ENCODE results near the gene GAK.

GAK gene

DNA sequence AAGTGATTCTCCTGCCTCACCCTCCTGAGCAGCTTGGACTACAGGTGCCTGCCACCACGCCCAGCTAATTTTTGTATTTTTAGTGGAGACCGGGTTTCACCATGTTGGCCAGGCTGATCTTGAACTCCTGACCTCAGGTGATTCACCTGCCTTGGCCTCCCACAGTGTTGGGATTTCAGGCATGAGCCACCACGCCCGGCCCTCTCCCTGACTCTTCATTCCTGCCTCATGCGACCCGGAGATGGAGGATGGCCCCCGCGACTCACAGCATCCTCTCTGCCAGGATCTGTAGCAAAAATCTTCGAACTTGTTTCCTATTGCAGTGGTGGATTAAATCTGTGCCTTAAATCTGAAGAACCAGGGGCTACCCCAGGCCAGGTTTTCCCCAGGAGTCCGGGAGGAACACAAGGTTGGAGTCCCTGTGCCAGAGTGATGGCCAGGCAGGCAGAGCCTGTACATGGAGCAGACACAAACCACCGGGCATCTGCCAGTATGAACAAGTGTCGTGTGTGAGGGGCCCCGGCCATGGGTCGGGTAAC lies 117.7 kb downstream of the GAK start:
- DNase-seq: no peak
- Histone ChIP-seq H4K20me1 (ENCODE audit: insufficient read depth, low read length) (no peaks in the 10 kb centered on the region), H3K4me3 (ENCODE audit: low read depth in 1 of 2, low read length in 2 of 2) (no peak overlapping the region), H3K9ac (ENCODE audit: low read depth, low read length) (no peak overlapping the region), H3K27ac (ENCODE audit: low read length) (no peak overlapping the region), H3K79me2 (ENCODE audit: insufficient read depth, low read length) (no peaks in the 10 kb centered on the region), H2AFZ (ENCODE audit: low read depth, low read length) (no peak overlapping the region), H3K4me2 (ENCODE audit: insufficient read depth, low read length) (no peak overlapping the region), H3K4me1 (ENCODE audit: insufficient read depth, low read length) (no peaks in the 10 kb centered on the region), H3K27me3 (ENCODE audit: insufficient read depth, low read length, poor library complexity) (no peaks in the 10 kb centered on the region), H3K36me3 (ENCODE audit: insufficient read depth, low read length) (no peaks in the 10 kb centered on the region), H3K9me3 (ENCODE audit: insufficient read depth, low read length, severe bottlenecking) (no peaks in the 10 kb centered on the region)
- ATAC-seq (ENCODE audit: insufficient read depth, low read depth): no peak
- no peak for TF ChIP-seq EZH2 (IDR thresholded peaks at IDR 0.05; ENCODE audit: borderline replicate concordance, low read depth, low read length, severe bottlenecking)
- TF ChIP-seq, protein P1, sequence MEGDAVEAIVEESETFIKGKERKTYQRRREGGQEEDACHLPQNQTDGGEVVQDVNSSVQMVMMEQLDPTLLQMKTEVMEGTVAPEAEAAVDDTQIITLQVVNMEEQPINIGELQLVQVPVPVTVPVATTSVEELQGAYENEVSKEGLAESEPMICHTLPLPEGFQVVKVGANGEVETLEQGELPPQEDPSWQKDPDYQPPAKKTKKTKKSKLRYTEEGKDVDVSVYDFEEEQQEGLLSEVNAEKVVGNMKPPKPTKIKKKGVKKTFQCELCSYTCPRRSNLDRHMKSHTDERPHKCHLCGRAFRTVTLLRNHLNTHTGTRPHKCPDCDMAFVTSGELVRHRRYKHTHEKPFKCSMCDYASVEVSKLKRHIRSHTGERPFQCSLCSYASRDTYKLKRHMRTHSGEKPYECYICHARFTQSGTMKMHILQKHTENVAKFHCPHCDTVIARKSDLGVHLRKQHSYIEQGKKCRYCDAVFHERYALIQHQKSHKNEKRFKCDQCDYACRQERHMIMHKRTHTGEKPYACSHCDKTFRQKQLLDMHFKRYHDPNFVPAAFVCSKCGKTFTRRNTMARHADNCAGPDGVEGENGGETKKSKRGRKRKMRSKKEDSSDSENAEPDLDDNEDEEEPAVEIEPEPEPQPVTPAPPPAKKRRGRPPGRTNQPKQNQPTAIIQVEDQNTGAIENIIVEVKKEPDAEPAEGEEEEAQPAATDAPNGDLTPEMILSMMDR (IDR thresholded peaks at IDR 0.05; ENCODE audit: borderline replicate concordance, extremely low read depth, low read length, poor library complexity, severe bottlenecking): no peak

DNA sequence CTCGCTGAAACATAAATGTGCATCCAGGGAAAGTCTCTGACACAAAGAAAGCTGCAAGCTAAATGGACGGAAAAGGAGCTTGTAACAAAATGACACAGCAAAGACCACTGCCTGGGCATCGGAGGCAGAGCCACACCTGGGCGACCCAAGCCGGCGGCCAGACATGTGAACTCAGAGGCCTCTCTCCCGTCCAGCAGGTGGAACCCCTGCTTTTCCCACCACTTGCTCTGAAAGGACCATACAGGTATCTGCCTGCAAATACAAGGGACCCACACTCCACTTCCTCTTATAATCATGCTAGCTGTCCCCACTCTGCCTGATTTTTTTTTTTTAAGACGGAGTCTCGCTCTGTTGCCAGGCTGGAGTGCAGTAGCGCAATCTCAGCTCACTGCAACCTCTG lies 118.2 kb downstream of the GAK start:
- Histone ChIP-seq H3K9ac (ENCODE audit: low read depth, low read length) (no peak overlapping the region), H3K9me3 (ENCODE audit: insufficient read depth, low read length, severe bottlenecking) (no peaks in the 10 kb centered on the region), H3K4me3 (ENCODE audit: low read depth in 1 of 2, low read length in 2 of 2) (no peak overlapping the region), H3K79me2 (ENCODE audit: insufficient read depth, low read length) (no peaks in the 10 kb centered on the region), H4K20me1 (ENCODE audit: insufficient read depth, low read length) (no peaks in the 10 kb centered on the region), H3K27ac (ENCODE audit: low read length) (no peak overlapping the region), H3K27me3 (ENCODE audit: insufficient read depth, low read length, poor library complexity) (no peaks in the 10 kb centered on the region), H3K4me2 (ENCODE audit: insufficient read depth, low read length) (no peak overlapping the region), H2AFZ (ENCODE audit: low read depth, low read length) (no peak overlapping the region), H3K36me3 (ENCODE audit: insufficient read depth, low read length) (no peaks in the 10 kb centered on the region), H3K4me1 (ENCODE audit: insufficient read depth, low read length) (no peaks in the 10 kb centered on the region)
- DNase-seq (no peak), ATAC-seq (ENCODE audit: insufficient read depth, low read depth) (no peak)
- TF ChIP-seq, protein P1 (IDR thresholded peaks at IDR 0.05; ENCODE audit: borderline replicate concordance, extremely low read depth, low read length, poor library complexity, severe bottlenecking): peak; percentile 14
- TF ChIP-seq EZH2 (IDR thresholded peaks at IDR 0.05; ENCODE audit: borderline replicate concordance, low read depth, low read length, severe bottlenecking): no peak

DNA sequence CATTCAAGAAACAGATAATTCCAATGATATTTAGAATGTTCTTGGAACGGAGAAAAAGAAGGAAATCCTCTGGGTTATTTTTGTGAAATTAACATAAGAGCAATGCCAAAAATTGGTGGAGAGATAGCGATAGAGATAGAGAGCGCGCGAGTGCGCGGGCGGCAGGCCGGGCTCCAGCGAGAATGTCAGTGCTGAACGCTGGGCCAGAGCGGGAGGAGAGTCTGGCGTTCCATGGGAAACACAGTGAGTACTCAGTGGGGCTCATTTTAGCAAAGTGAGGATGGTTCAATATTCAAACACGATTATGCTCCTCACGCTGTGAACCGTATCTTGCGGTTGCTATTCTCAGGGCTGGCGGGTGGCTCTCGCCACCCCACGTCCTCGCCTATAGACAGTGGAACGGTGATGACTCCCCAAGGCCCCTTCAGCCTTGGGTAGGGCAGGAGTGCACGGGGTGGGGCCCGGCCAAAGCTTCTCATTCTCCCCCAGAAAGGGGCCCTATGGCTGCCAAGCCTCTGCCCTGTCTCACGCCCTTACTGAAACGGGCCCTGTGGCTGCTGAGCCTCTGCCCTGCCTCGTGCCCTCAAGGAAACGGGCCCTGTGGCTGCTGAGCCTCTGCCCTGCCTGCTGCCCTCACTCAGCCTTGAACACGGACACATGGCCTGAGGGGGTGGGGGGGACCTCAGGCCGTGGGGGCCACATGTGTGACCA lies 123.1 kb downstream of the GAK start:
- Histone ChIP-seq H3K4me2 (ENCODE audit: insufficient read depth, low read length) (no peak overlapping the region), H3K79me2 (ENCODE audit: insufficient read depth, low read length) (no peaks in the 10 kb centered on the region), H3K4me1 (ENCODE audit: insufficient read depth, low read length) (no peaks in the 10 kb centered on the region), H2AFZ (ENCODE audit: low read depth, low read length) (no peak overlapping the region), H3K27ac (ENCODE audit: low read length) (no peak overlapping the region), H3K9ac (ENCODE audit: low read depth, low read length) (no peak overlapping the region), H3K27me3 (ENCODE audit: insufficient read depth, low read length, poor library complexity) (no peaks in the 10 kb centered on the region), H4K20me1 (ENCODE audit: insufficient read depth, low read length) (no peaks in the 10 kb centered on the region), H3K36me3 (ENCODE audit: insufficient read depth, low read length) (no peaks in the 10 kb centered on the region), H3K9me3 (ENCODE audit: insufficient read depth, low read length, severe bottlenecking) (no peaks in the 10 kb centered on the region), H3K4me3 (ENCODE audit: low read depth in 1 of 2, low read length in 2 of 2) (no peak overlapping the region)
- no peak for TF ChIP-seq EZH2 (IDR thresholded peaks at IDR 0.05; ENCODE audit: borderline replicate concordance, low read depth, low read length, severe bottlenecking)
- TF ChIP-seq, protein P1 (IDR thresholded peaks at IDR 0.05; ENCODE audit: borderline replicate concordance, extremely low read depth, low read length, poor library complexity, severe bottlenecking): no peak
- DNase-seq: no peak
- no peak for ATAC-seq (ENCODE audit: insufficient read depth, low read depth)
